Vagina (tissue), 2 donors: Measurements from ENCODE around the gene TMEM132C. TPM values are rescaled to one million over a fixed set of nuclear protein-coding genes. Genes with fewer than 3 reads are reported as not detected.

Source experiments
- DNase-seq, 2 donors: peaks; one replicate each; pipeline ENCODE4 v3.0.0-alpha.2; 2017; ENCODE audit errors: extremely low spot score in 2 of 2
- H3K27ac ChIP-seq: fragments of 200-600 bp; sonication (generic); one replicate; pipeline ENCODE4 v1.5.1; 2019
- H3K27me3 ChIP-seq: fragments of 200-600 bp; sonication (generic); one replicate; pipeline ENCODE4 v1.5.1; 2019
- H3K36me3 ChIP-seq, 2 donors: fragments of 200-600 bp; sonication (generic); one replicate each; pipeline ENCODE4 v1.5.1; 2017 to 2019
- H3K4me1 ChIP-seq: fragments of 200-600 bp; sonication (generic); one replicate; pipeline ENCODE4 v1.5.1; 2019
- H3K4me3 ChIP-seq, 2 donors: fragments of 200-600 bp; sonication (generic); 1 replicate in 1 of 2; 2 replicates in 1 of 2; pipeline ENCODE4 v1.5.1; 2016 to 2019
- H3K9me3 ChIP-seq: fragments of 200-600 bp; sonication (generic); one replicate; pipeline ENCODE4 v1.5.1; 2019
- POLR2A ChIP-seq, 2 donors: fragments of 450-650 bp; IDR thresholded peaks; one replicate each; pipeline ENCODE4 v1.6.1; 2017; ENCODE audit warnings: antibody characterized with exemption in 2 of 2, mild to moderate bottlenecking in 2 of 2, moderate library complexity in 2 of 2
- POLR2AphosphoS5 ChIP-seq, 2 donors: sonication (generic); formaldehyde crosslinking; IDR thresholded peaks; one replicate each; pipeline ENCODE4 v1.9.0; 2017; ENCODE audit warnings: antibody characterized with exemption in 2 of 2, mild to moderate bottlenecking in 2 of 2, low read depth in 1 of 2; ENCODE audit not compliant: insufficient read depth in 1 of 2
- intact Hi-C: fragments of 100-400 bp; cut with DNase I; formaldehyde crosslinking; loops from one replicate; pipeline ENCODE4 v1.15.1; 2023
- total RNA-seq: library from RNA; depleted of rRNA; stranded (reverse); fragments of >200 nt; gene quantifications from one replicate; pipeline ENCODE4 v1.2.3, GENCODE V29; 2016
- TF ChIP-seq, protein P1 (sequence below), 3 experiments: fragments of 450-650 bp in 2 of 3; fragments of 200-600 bp in 1 of 3; sonication (generic) in 1 of 3; IDR thresholded peaks; one replicate each; pipeline ENCODE4 v1.5.1; 2017 to 2019; ENCODE audit warnings: antibody characterized with exemption in 3 of 3, mild to moderate bottlenecking in 2 of 3, moderate library complexity in 2 of 3

TMEM132C gene
- total RNA-seq, 1 donor from 2014 or later: 20.6 TPM

DNA sequence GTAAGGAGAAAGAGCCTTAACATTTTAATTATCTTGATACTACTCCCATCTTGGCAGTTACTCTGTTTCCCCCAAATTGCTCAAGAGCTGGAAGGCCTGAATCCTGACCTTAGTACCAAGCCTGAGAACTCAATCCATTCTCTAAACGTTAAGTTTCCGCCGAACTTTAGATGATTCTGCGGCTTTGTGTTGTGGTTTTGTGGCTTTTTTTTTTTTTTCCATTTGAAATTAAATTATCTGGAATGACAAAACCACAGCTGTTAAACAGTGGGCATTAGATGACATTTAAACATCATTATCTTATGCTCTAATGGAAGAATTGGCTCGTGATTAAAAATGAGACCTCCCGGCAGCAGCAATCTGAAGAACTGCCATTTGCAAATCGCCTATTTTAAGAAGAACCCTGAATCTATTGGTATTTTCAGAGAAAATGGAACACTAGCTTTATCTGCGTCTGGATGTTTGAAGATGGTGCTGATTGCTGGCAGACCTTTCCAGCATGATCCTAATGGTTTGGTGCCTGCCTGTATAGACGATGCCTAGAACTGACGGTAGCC is 38.4 kb downstream of the TMEM132C start:
- no peak for DNase-seq
- Histone ChIP-seq H3K27ac (peak overlapping the region; percentile 29), H3K36me3 (no peaks in the 10 kb centered on the region), H3K4me3 (no peak overlapping the region), H3K27me3 (no peaks in the 10 kb centered on the region), H3K9me3 (no peaks in the 10 kb centered on the region), H3K4me1 (no peaks in the 10 kb centered on the region)
- intact Hi-C loops: no loop called here
- TF ChIP-seq, protein P1, sequence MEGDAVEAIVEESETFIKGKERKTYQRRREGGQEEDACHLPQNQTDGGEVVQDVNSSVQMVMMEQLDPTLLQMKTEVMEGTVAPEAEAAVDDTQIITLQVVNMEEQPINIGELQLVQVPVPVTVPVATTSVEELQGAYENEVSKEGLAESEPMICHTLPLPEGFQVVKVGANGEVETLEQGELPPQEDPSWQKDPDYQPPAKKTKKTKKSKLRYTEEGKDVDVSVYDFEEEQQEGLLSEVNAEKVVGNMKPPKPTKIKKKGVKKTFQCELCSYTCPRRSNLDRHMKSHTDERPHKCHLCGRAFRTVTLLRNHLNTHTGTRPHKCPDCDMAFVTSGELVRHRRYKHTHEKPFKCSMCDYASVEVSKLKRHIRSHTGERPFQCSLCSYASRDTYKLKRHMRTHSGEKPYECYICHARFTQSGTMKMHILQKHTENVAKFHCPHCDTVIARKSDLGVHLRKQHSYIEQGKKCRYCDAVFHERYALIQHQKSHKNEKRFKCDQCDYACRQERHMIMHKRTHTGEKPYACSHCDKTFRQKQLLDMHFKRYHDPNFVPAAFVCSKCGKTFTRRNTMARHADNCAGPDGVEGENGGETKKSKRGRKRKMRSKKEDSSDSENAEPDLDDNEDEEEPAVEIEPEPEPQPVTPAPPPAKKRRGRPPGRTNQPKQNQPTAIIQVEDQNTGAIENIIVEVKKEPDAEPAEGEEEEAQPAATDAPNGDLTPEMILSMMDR (IDR thresholded peaks at IDR 0.05): no peak
- TF ChIP-seq POLR2AphosphoS5 (IDR thresholded peaks at IDR 0.05; ENCODE audit: insufficient read depth in 1 of 2, low read depth in 1 of 2) (no peak), POLR2A (IDR thresholded peaks at IDR 0.05) (no peak)

DNA sequence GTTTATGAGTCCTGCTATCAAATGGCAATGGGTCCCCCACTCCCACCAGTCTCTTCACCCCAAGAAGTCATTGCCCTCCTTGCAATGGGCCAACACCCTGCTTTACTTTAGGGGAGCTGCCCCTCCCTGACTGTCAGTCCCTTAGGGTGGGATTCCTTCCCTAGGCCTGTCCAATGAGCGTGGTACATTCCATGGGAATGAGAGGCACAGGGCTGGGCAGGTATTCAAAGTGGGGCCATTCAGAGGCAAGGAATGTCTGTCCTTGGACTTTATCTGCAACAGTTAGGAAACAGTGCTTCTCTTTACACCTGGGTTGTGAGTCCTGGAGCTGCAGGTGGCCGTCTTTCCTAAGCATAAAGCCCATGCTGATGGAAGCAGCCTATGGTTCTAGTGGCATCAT is 40.8 kb downstream of the TMEM132C start:
- Histone ChIP-seq H3K4me1 (no peaks in the 10 kb centered on the region), H3K4me3 (no peak overlapping the region), H3K36me3 (no peaks in the 10 kb centered on the region), H3K9me3 (no peaks in the 10 kb centered on the region), H3K27ac (no peak overlapping the region), H3K27me3 (no peaks in the 10 kb centered on the region)
- intact Hi-C loops: no loop called here
- DNase-seq: no peak
- no peak for TF ChIP-seq POLR2A (IDR thresholded peaks at IDR 0.05)
- TF ChIP-seq POLR2AphosphoS5 (IDR thresholded peaks at IDR 0.05; ENCODE audit: insufficient read depth in 1 of 2, low read depth in 1 of 2): no peak
- TF ChIP-seq, protein P1 (IDR thresholded peaks at IDR 0.05): no peak

DNA sequence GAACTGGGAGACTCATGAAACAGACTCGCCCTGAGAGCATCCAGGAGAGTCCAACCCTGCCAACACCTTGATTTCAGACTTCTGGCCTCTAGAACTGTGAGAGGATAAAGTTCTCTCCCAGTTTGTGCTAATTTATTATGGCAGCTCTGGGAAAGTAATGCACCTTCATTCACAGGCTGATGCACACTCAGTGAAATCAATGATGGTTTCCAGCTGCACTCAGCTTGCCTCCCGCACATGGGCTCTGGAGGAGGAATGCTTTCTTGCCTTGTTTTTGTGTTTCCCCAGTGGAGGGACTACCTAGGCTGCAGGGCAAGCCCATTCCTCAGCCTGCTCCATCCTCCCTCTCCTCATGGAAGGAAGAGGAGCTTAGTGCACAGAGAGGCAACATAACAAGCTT is 45.7 kb downstream of the TMEM132C start:
- no peaks in the 10 kb centered on the region for H3K9me3 ChIP-seq
- H3K27ac ChIP-seq: no peak overlapping the region
- H3K27me3 ChIP-seq: no peaks in the 10 kb centered on the region
- H3K4me3 ChIP-seq: no peak overlapping the region
- TF ChIP-seq, protein P1 (IDR thresholded peaks at IDR 0.05): no peak
- TF ChIP-seq POLR2AphosphoS5 (IDR thresholded peaks at IDR 0.05; ENCODE audit: insufficient read depth in 1 of 2, low read depth in 1 of 2): no peak
- TF ChIP-seq POLR2A (IDR thresholded peaks at IDR 0.05): no peak
- no peak for DNase-seq
- no peaks in the 10 kb centered on the region for H3K36me3 ChIP-seq
- H3K4me1 ChIP-seq: no peaks in the 10 kb centered on the region
- intact Hi-C loops: no loop called here

DNA sequence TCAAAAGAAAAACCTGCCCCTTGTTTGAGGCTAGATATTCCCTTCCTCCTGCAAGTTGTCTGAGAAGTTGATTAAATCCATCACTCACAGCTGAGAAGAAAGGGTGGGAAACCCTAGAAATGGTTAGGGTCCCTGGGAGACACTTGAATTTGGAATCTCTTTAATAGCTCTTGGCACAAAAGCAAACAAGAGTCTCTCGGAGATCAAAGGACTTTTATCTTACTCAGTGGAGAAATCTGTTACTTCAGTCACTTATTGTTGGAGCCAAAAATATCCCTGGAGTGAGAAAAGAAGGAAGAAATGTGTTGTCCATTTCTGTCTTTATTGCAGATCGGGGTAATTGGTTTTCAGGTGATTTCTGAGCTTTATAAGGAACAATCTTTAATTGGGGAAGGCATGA is 47.0 kb downstream of the TMEM132C start:
- DNase-seq: no peak
- intact Hi-C loops: no loop called here
- Histone ChIP-seq H3K4me3 (no peak overlapping the region), H3K27ac (no peak overlapping the region), H3K4me1 (no peaks in the 10 kb centered on the region), H3K9me3 (no peaks in the 10 kb centered on the region), H3K36me3 (no peaks in the 10 kb centered on the region), H3K27me3 (no peaks in the 10 kb centered on the region)
- TF ChIP-seq, protein P1 (IDR thresholded peaks at IDR 0.05): no peak
- no peak for TF ChIP-seq POLR2AphosphoS5 (IDR thresholded peaks at IDR 0.05; ENCODE audit: insufficient read depth in 1 of 2, low read depth in 1 of 2)
- no peak for TF ChIP-seq POLR2A (IDR thresholded peaks at IDR 0.05)

DNA sequence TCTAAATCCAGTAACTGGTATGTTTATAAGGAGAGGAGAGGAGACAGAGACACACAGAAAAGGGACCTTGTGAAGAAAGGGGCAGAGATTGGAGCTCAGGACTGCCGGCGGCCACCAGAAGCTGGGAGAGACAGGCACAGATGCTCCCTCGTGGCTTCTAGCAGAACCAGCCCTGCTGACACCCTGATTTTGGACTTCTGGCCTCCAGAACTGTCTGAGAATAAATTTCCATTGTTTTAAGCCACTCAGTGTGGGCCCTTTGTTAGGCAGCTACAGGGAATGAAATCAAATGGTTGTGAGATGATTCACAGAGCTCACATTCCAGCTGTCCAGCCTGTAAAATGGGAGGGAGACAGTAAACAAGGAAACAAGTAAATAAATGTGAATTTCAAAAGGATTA is 47.6 kb downstream of the TMEM132C start:
- TF ChIP-seq POLR2AphosphoS5 (IDR thresholded peaks at IDR 0.05; ENCODE audit: insufficient read depth in 1 of 2, low read depth in 1 of 2) (no peak), POLR2A (IDR thresholded peaks at IDR 0.05) (no peak)
- TF ChIP-seq, protein P1 (IDR thresholded peaks at IDR 0.05): no peak
- no peak for DNase-seq
- no peaks in the 10 kb centered on the region for H3K4me1 ChIP-seq
- H3K4me3 ChIP-seq: no peak overlapping the region
- H3K36me3 ChIP-seq: no peaks in the 10 kb centered on the region
- intact Hi-C loops: no loop called here
- no peaks in the 10 kb centered on the region for H3K27me3 ChIP-seq
- no peaks in the 10 kb centered on the region for H3K9me3 ChIP-seq
- H3K27ac ChIP-seq: no peak overlapping the region
